HepG2 (cell line): Measurements from ENCODE around the gene ECHDC1. TPM values are rescaled to one million over a fixed set of nuclear protein-coding genes. Genes with fewer than 3 reads are reported as not detected.

Experiments
- BHLHE40 ChIP-seq: IDR thresholded peaks from 2 replicates; pipeline ENCODE4 v1.6.1; 2011; ENCODE audit warnings: low read length, improper control_type of control experiment
- EZH2 ChIP-seq: conservative IDR thresholded peaks from 2 replicates; pipeline ENCODE4 v1.6.1; 2012; ENCODE audit warnings: mild to moderate bottlenecking, low read depth, low read length, moderate library complexity
- GTF2F1 ChIP-seq: fragments of 150-350 bp; IDR thresholded peaks from 2 replicates; pipeline ENCODE4 v1.6.1; 2014; ENCODE audit warnings: low read length
- GTF3A ChIP-seq: sonication (generic); formaldehyde crosslinking; conservative IDR thresholded peaks from 2 replicates; pipeline ENCODE4 v1.4.0; 2020; ENCODE audit warnings: mild to moderate bottlenecking, missing genetic modification reagents
- HOXA5 ChIP-seq: sonication (generic); formaldehyde crosslinking; IDR thresholded peaks from 2 replicates; pipeline ENCODE4 v1.4.0; 2020; ENCODE audit warnings: missing genetic modification reagents
- KMT2A ChIP-seq: sonication (generic); formaldehyde crosslinking; IDR thresholded peaks from 2 replicates; pipeline ENCODE4 v1.4.0; 2020; ENCODE audit warnings: missing genetic modification reagents
- MED13 ChIP-seq: sonication (generic); formaldehyde crosslinking; IDR thresholded peaks from 2 replicates; pipeline ENCODE4 v1.5.0; 2020; ENCODE audit warnings: missing genetic modification reagents
- NR1H2 ChIP-seq: sonication (generic); formaldehyde crosslinking; IDR thresholded peaks from 2 replicates; pipeline ENCODE4 v1.8.1; 2022; ENCODE audit warnings: low read depth, missing genetic modification reagents, borderline replicate concordance
- PHF21A ChIP-seq: sonication (generic); formaldehyde crosslinking; IDR thresholded peaks from 2 replicates; pipeline ENCODE4 v1.5.0; 2020; ENCODE audit warnings: mild to moderate bottlenecking, missing genetic modification reagents
- RFX1 ChIP-seq: fragments of 450-650 bp; IDR thresholded peaks from 2 replicates; pipeline ENCODE4 v1.6.1; 2017
- SATB2 ChIP-seq: sonication (generic); formaldehyde crosslinking; IDR thresholded peaks from 2 replicates; pipeline ENCODE4 v1.5.0; 2020; ENCODE audit warnings: missing genetic modification reagents
- SP5 ChIP-seq: IDR thresholded peaks from 2 replicates; pipeline ENCODE4 v1.6.1; 2016; ENCODE audit warnings: low read depth, borderline replicate concordance
- U2AF2 ChIP-seq: fragments of 200-400 bp; formaldehyde crosslinking; IDR thresholded peaks from 2 replicates; pipeline ENCODE4 v1.6.1; 2017; ENCODE audit warnings: low read depth, mild to moderate bottlenecking, low read length
- ZBTB3 ChIP-seq: sonication (generic); formaldehyde crosslinking; IDR thresholded peaks from 2 replicates; pipeline ENCODE4 v1.4.0; 2020; ENCODE audit warnings: low read depth, mild to moderate bottlenecking, moderate library complexity, missing genetic modification reagents, borderline replicate concordance
- ZFAT ChIP-seq: sonication (generic); formaldehyde crosslinking; conservative IDR thresholded peaks from 2 replicates; pipeline ENCODE4 v1.8.1; 2023; ENCODE audit warnings: missing genetic modification reagents, inconsistent platforms
- ZNF20 ChIP-seq: sonication (generic); formaldehyde crosslinking; IDR thresholded peaks from 2 replicates; pipeline ENCODE4 v1.4.0; 2020; ENCODE audit warnings: mild to moderate bottlenecking, moderate library complexity, missing genetic modification reagents
- ZNF263 ChIP-seq: sonication (generic); formaldehyde crosslinking; IDR thresholded peaks from 2 replicates; pipeline ENCODE4 v1.4.0; 2020; ENCODE audit warnings: missing genetic modification reagents
- ZNF350 ChIP-seq: sonication (generic); formaldehyde crosslinking; IDR thresholded peaks from 2 replicates; pipeline ENCODE4 v1.4.0; 2020; ENCODE audit warnings: mild to moderate bottlenecking, low read depth, missing genetic modification reagents, borderline replicate concordance
- ZNF546 ChIP-seq: sonication (generic); formaldehyde crosslinking; conservative IDR thresholded peaks from 2 replicates; pipeline ENCODE4 v1.8.1; 2023; ENCODE audit warnings: mild to moderate bottlenecking, missing genetic modification reagents
- ZNF674 ChIP-seq: sonication (generic); formaldehyde crosslinking; IDR thresholded peaks from 2 replicates; pipeline ENCODE4 v1.5.0; 2020; ENCODE audit warnings: low read depth, mild to moderate bottlenecking, missing genetic modification reagents
- ZNF773 ChIP-seq: sonication (generic); formaldehyde crosslinking; IDR thresholded peaks from 2 replicates; pipeline ENCODE4 v1.4.0; 2020; ENCODE audit warnings: missing genetic modification reagents, borderline replicate concordance
- polyA plus RNA-seq, 8 experiments: library from polyadenylated mRNA; depleted of rRNA in 3 of 8; stranded (reverse) in 7 of 8; unstranded in 1 of 8; fragments of >200 nt; fragmentation: Illumina TruSeq in 4 of 8; extraction: Trizol in 4 of 8; gene quantifications; 2 replicates each; pipeline versions ENCODE4 v1.2.1 to v1.2.3, GENCODE V29; 2011 to 2016; ENCODE audit warnings: low read depth in 4 of 8, missing spikeins in 1 of 8, mixed read lengths in 1 of 8; ENCODE audit not compliant: insufficient read depth in 1 of 8
- total RNA-seq, 5 experiments: library from RNA; depleted of rRNA; stranded (reverse); fragments of >200 nt; fragmentation: Illumina TruSeq; extraction: Trizol; gene quantifications; 2 replicates each; pipeline ENCODE4 v1.2.3, GENCODE V29; 2016; ENCODE audit warnings: low read depth in 1 of 5
- TF ChIP-seq, protein P1 (sequence below): sonication (generic); formaldehyde crosslinking; IDR thresholded peaks from 2 replicates; pipeline ENCODE4 v1.5.0; 2020; ENCODE audit warnings: mild to moderate bottlenecking, missing genetic modification reagents
- TF ChIP-seq, protein P2 (sequence below): sonication (generic); formaldehyde crosslinking; IDR thresholded peaks from 2 replicates; pipeline ENCODE4 v1.5.1; 2020; ENCODE audit warnings: mild to moderate bottlenecking, missing genetic modification reagents, borderline replicate concordance
- TF ChIP-seq, protein P3 (sequence below): sonication (generic); formaldehyde crosslinking; IDR thresholded peaks from 2 replicates; pipeline ENCODE4 v1.5.1; 2020; ENCODE audit warnings: mild to moderate bottlenecking, missing genetic modification reagents, moderate library complexity
- TF ChIP-seq, protein P4 (sequence below): sonication (generic); formaldehyde crosslinking; conservative IDR thresholded peaks from 2 replicates; pipeline ENCODE4 v1.8.1; 2023; ENCODE audit warnings: missing genetic modification reagents

The ECHDC1 gene
- total and polyA plus RNA-seq, 2 of the 13 experiments (the other 11 are each of a cell fraction or from before 2014, with no cell fraction given): 32.8 to 98.1 TPM

DNA sequence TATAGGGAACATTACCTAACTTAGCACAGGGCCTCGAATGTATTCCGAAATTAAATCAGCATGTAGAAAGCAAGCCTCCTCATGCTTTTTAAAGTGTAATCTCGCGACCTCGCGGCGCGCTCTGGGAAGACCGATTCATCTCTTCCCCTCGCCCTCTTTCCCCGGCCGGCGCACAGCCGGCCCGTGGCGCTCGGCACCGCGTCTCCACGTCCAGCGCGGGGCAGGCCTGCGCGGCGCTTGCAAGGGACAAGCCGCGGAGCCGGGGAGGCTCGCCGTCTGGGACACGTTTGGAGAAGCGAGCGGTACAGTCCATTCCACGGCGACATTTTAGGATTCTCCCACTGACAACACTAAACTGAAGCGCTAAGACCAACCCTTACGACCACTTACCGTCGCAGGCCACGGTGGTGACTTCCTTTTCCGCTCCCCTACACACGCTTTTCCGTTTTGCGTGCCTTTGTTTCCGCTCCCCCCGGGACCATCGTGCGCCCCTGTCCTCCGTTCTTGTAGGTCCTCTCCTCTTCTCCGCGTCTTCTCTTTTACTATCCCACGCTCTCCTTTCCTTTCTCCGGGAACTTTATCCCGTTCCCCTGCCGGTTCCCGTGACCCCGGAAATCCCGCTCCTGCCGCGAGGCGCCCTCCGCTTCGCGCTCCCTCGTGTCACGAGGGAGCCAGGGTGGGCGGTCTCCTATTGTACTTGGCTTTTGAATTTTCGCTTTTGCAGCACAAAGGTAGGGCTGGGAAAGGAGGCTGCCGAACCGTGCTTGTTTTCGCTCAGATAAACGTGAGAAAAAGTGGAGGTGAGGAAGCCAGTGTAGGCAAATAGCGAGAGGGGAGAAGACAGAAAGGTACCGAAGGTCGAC, at the start of gene ECHDC1 (continued):
- TF ChIP-seq PHF21A (CRISPR knock-in tag): no peak
- no peak for TF ChIP-seq ZNF674
- TF ChIP-seq ZNF773 (CRISPR knock-in tag): peak; percentile 60; the same call in 1 of the 2 replicates
- no peak for TF ChIP-seq EZH2
- no peak; the same call in 1 of the 2 replicates for TF ChIP-seq BHLHE40
- 0 out of 2 replicates have a peak, but pooled peaks have one; percentile 70 for TF ChIP-seq U2AF2
- TF ChIP-seq RFX1: no peak
- TF ChIP-seq, protein P1, sequence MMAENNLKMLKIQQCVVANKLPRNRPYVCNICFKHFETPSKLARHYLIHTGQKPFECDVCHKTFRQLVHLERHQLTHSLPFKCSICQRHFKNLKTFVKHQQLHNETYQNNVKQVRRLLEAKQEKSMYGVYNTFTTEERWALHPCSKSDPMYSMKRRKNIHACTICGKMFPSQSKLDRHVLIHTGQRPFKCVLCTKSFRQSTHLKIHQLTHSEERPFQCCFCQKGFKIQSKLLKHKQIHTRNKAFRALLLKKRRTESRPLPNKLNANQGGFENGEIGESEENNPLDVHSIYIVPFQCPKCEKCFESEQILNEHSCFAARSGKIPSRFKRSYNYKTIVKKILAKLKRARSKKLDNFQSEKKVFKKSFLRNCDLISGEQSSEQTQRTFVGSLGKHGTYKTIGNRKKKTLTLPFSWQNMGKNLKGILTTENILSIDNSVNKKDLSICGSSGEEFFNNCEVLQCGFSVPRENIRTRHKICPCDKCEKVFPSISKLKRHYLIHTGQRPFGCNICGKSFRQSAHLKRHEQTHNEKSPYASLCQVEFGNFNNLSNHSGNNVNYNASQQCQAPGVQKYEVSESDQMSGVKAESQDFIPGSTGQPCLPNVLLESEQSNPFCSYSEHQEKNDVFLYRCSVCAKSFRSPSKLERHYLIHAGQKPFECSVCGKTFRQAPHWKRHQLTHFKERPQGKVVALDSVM: peak; percentile 69; the same call in 1 of the 2 replicates
- TF ChIP-seq ZFAT (CRISPR knock-in tag): no peak; the same call in 1 of the 2 replicates
- peak; percentile 87 for TF ChIP-seq HOXA5 (CRISPR knock-in tag)
- peak; percentile 65 for TF ChIP-seq NR1H2
- TF ChIP-seq GTF3A: peak; percentile 98
- no peak for TF ChIP-seq MED13 (CRISPR knock-in tag)
- 0 out of 2 replicates have a peak, but pooled peaks have one; percentile 16 for TF ChIP-seq GTF2F1
- peak; percentile 69; the same call in 1 of the 2 replicates for TF ChIP-seq ZNF350 (CRISPR knock-in tag)
- TF ChIP-seq SP5: no peak; the same call in 1 of the 2 replicates
- TF ChIP-seq, protein P2, sequence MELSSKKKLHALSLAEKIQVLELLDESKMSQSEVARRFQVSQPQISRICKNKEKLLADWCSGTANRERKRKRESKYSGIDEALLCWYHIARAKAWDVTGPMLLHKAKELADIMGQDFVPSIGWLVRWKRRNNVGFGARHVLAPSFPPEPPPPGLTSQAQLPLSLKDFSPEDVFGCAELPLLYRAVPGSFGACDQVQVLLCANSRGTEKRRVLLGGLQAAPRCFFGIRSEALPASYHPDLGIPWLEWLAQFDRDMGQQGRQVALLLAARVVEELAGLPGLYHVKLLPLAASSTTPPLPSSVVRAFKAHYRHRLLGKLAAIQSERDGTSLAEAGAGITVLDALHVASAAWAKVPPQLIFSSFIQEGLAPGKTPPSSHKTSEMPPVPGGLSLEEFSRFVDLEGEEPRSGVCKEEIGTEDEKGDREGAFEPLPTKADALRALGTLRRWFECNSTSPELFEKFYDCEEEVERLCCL (CRISPR knock-in tag): peak; percentile 86; the same call in 1 of the 2 replicates
- peak; percentile 58; the same call in 1 of the 2 replicates for TF ChIP-seq ZNF263 (CRISPR knock-in tag)
- TF ChIP-seq ZBTB3 (CRISPR knock-in tag): peak; percentile 81
- TF ChIP-seq ZNF20 (CRISPR knock-in tag): peak; percentile 91; the same call in 1 of the 2 replicates
- TF ChIP-seq, protein P3, sequence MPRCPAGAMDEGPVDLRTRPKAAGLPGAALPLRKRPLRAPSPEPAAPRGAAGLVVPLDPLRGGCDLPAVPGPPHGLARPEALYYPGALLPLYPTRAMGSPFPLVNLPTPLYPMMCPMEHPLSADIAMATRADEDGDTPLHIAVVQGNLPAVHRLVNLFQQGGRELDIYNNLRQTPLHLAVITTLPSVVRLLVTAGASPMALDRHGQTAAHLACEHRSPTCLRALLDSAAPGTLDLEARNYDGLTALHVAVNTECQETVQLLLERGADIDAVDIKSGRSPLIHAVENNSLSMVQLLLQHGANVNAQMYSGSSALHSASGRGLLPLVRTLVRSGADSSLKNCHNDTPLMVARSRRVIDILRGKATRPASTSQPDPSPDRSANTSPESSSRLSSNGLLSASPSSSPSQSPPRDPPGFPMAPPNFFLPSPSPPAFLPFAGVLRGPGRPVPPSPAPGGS (CRISPR knock-in tag): peak; percentile 91
- TF ChIP-seq, protein P4, sequence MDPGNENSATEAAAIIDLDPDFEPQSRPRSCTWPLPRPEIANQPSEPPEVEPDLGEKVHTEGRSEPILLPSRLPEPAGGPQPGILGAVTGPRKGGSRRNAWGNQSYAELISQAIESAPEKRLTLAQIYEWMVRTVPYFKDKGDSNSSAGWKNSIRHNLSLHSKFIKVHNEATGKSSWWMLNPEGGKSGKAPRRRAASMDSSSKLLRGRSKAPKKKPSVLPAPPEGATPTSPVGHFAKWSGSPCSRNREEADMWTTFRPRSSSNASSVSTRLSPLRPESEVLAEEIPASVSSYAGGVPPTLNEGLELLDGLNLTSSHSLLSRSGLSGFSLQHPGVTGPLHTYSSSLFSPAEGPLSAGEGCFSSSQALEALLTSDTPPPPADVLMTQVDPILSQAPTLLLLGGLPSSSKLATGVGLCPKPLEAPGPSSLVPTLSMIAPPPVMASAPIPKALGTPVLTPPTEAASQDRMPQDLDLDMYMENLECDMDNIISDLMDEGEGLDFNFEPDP (CRISPR knock-in tag): no peak
- TF ChIP-seq ZNF546 (CRISPR knock-in tag): no peak; the same call in 1 of the 2 replicates
- no peak for TF ChIP-seq SATB2 (CRISPR knock-in tag)
- TF ChIP-seq KMT2A (CRISPR knock-in tag): peak; percentile 98
